NCI-H1694 (cell line): Measurements from ENCODE around the gene ADRA2C.

Experiments used
- DNase-seq: peaks from one replicate; lab custom pipeline; 2025; lab: John Stamatoyannopoulos, UW

ADRA2C gene

GRCh38 chr4:3797831-3798790, 31.9 kb downstream of the ADRA2C start:
- DNase-seq, result no peak

- no peak for DNase-seq
Observed at GRCh38 chr4:3799496-3799895, 33.3 kb downstream of the ADRA2C start.

GRCh38 chr4:3800351-3800750, 34.2 kb downstream of the ADRA2C start:
- no peak for DNase-seq

- no peak for DNase-seq
Observed at GRCh38 chr4:3801521-3801920, 35.3 kb downstream of the ADRA2C start.

GRCh38 chr4:3801931-3802550, 35.9 kb downstream of the ADRA2C start:
- DNase-seq, result no peak

GRCh38 chr4:3802571-3803474, 36.6 kb downstream of the ADRA2C start:
- no peak for DNase-seq

- DNase-seq, result no peak
Observed at GRCh38 chr4:3803475-3803847, 37.3 kb downstream of the ADRA2C start.

GRCh38 chr4:3803946-3804345, 37.8 kb downstream of the ADRA2C start:
- no peak for DNase-seq

- no peak for DNase-seq
Observed at GRCh38 chr4:3805026-3805425, 38.8 kb downstream of the ADRA2C start.

GRCh38 chr4:3805731-3806130, 39.5 kb downstream of the ADRA2C start:
- no peak for DNase-seq

- DNase-seq, result no peak
Observed at GRCh38 chr4:3807311-3807710, 41.1 kb downstream of the ADRA2C start.

- no peak for DNase-seq
Observed at GRCh38 chr4:3807822-3808496, 41.8 kb downstream of the ADRA2C start.

GRCh38 chr4:3808597-3808996, 42.4 kb downstream of the ADRA2C start:
- DNase-seq, result no peak

- DNase-seq, result no peak
Observed at GRCh38 chr4:3809028-3809427, 42.8 kb downstream of the ADRA2C start.

- DNase-seq, result no peak
Observed at GRCh38 chr4:3809451-3810110, 43.4 kb downstream of the ADRA2C start.

- DNase-seq, result no peak
Observed at GRCh38 chr4:3810111-3810680, 44.0 kb downstream of the ADRA2C start.

- no peak for DNase-seq
Observed at GRCh38 chr4:3810796-3811485, 44.8 kb downstream of the ADRA2C start.

GRCh38 chr4:3811621-3812020, 45.4 kb downstream of the ADRA2C start:
- DNase-seq, result no peak

GRCh38 chr4:3812211-3812934, 46.2 kb downstream of the ADRA2C start:
- no peak for DNase-seq
